ENCODE results near the gene CCDC74B. TPM values are rescaled to one million over a fixed set of nuclear protein-coding genes. Genes with fewer than 3 reads are reported as not detected.
"Not testable (repeated sequence)": the region's sequence is repeated elsewhere in the genome, so short reads cannot be mapped to it uniquely, and the experiment has no call there.

Gene CCDC74B
- 10 to 100 TPM in 1 of 4 donors, 1 to 10 TPM in 3; 1.2 to 10.4 (median 1.6) TPM for total RNA-seq

- ATAC-seq (ENCODE audit: low FRiP score) = peak; percentile 70
- DNase-seq (ENCODE audit: low spot score) = not testable (repeated sequence)
Measured at GRCh38 chr2:130145006-130145414, at the start of gene CCDC74B. CCDC74B (minus strand) TSS chr2:130145112; CDS start chr2:130144996, 116 bp downstream.

GRCh38 chr2:130193824-130194223, 48.9 kb upstream of the CCDC74B start:
- DNase-seq (ENCODE audit: low spot score); ATAC-seq (ENCODE audit: low FRiP score): not testable (repeated sequence)

GRCh38 chr2:130192451-130192850, 47.5 kb upstream of the CCDC74B start:
- not testable (repeated sequence) for ATAC-seq (ENCODE audit: low FRiP score); DNase-seq (ENCODE audit: low spot score)

- ATAC-seq (ENCODE audit: low FRiP score) = not testable (repeated sequence)
Measured at GRCh38 chr2:130191319-130191718, 46.4 kb upstream of the CCDC74B start.

GRCh38 chr2:130190237-130190636, 45.3 kb upstream of the CCDC74B start:
- ATAC-seq (ENCODE audit: low FRiP score) = no peak
- DNase-seq (ENCODE audit: low spot score) = no peak
- no peak for TF ChIP-seq CTCF (IDR thresholded peaks at IDR 0.05)

More at GRCh38 chr2:130191319-130191718, 46.4 kb upstream of the CCDC74B start:
- not testable (repeated sequence) for DNase-seq (ENCODE audit: low spot score)

GRCh38 chr2:130188958-130189357, 44.0 kb upstream of the CCDC74B start:
- not testable (repeated sequence) for ATAC-seq (ENCODE audit: low FRiP score); DNase-seq (ENCODE audit: low spot score)

GRCh38 chr2:130187859-130188792, 43.2 kb upstream of the CCDC74B start:
- ATAC-seq (ENCODE audit: low FRiP score); DNase-seq (ENCODE audit: low spot score): not testable (repeated sequence)

GRCh38 chr2:130187268-130187667, 42.4 kb upstream of the CCDC74B start:
- TF ChIP-seq CTCF (IDR thresholded peaks at IDR 0.05) = no peak
- DNase-seq (ENCODE audit: low spot score) = no peak
- no peak for ATAC-seq (ENCODE audit: low FRiP score)

GRCh38 chr2:130186391-130186790, 41.5 kb upstream of the CCDC74B start:
- ATAC-seq (ENCODE audit: low FRiP score) (no peak), DNase-seq (ENCODE audit: low spot score) (no peak)
- TF ChIP-seq CTCF (IDR thresholded peaks at IDR 0.05) = no peak

- TF ChIP-seq CTCF (IDR thresholded peaks at IDR 0.05) = no peak
- ATAC-seq (ENCODE audit: low FRiP score) = no peak
- DNase-seq (ENCODE audit: low spot score) = no peak
Measured at GRCh38 chr2:130185896-130186295, 41.0 kb upstream of the CCDC74B start.
